Pancreas (tissue), 10 donors: ENCODE measurements around the gene ATP2A1. TPM values are rescaled to one million over a fixed set of nuclear protein-coding genes. Genes with fewer than 3 reads are reported as not detected.

Experiments
- ATAC-seq, 4 donors: fragments of 200-7000 bp; cut with Tn5 transposase; one replicate each; pipeline versions ENCODE4 v1.8.0 to v1.9.1; 2020; ENCODE audit warnings: mild to moderate bottlenecking in 4 of 4, moderate library complexity in 4 of 4
- DNase-seq, 6 donors: peaks; one replicate each; pipeline ENCODE4 v3.0.0-alpha.2; 2020
- FAIRE-seq: peaks from 2 replicates; lab custom pipeline; 2012; peaks lifted over from hg19 to GRCh38; lab: Jason Lieb, UNC
- H3K27ac ChIP-seq, 4 donors: fragments of 200-600 bp; sonication (generic); 1 replicate in 3 of 4; 2 replicates in 1 of 4; pipeline versions ENCODE4 v1.5.0 to v1.8.0; 2020
- H3K27me3 ChIP-seq, 4 donors: fragments of 200-600 bp; one replicate each; pipeline ENCODE4 v1.8.0; 2021
- H3K36me3 ChIP-seq, 3 donors: fragments of 200-600 bp; sonication (generic) in 1 of 3; one replicate each; pipeline versions ENCODE4 v1.5.0 to v1.8.0; 2020 to 2021
- H3K4me1 ChIP-seq, 3 donors: fragments of 200-600 bp; one replicate each; pipeline ENCODE4 v1.8.0; 2021
- H3K4me3 ChIP-seq, 4 donors: fragments of 200-600 bp; sonication (generic) in 2 of 4; one replicate each; pipeline versions ENCODE4 v1.5.0 to v1.8.0; 2020 to 2021
- H3K9me3 ChIP-seq, 4 donors: fragments of 200-600 bp; one replicate each; pipeline ENCODE4 v1.8.0; 2021
- whole genome bisulfite sequencing, 2 donors: extraction: QIAGEN DNeasy Blood & Tissue Kit; methylation state at CpG; one replicate each; pipeline ENCODE4 v1.1.7; 2013; 5-methylcytosine and 5-hydroxymethylcytosine counted together
- intact Hi-C, 3 donors: fragments of 100-400 bp; cut with DNase I; formaldehyde crosslinking; loops; one replicate each; pipeline versions ENCODE4 v1.11.1 to v1.14.2; 2022
- polyA plus RNA-seq, 2 donors: library from polyadenylated mRNA; stranded (reverse); fragments of 200-250 nt; gene quantifications; one replicate each; pipeline ENCODE4 v1.2.3, GENCODE V29; 2013
- total RNA-seq, 6 donors: library from RNA; stranded (reverse); fragmentation: NEBNext Ultra II Directional in 4 of 6; extraction: Animal tissue kit (Norgen Biotek cat#: 25700) in 4 of 6; gene quantifications; one replicate each; pipeline versions ENCODE4 v1.2.1 to v1.2.4, GENCODE V29; 2021 to 2023
- TF ChIP-seq, protein P1 (sequence below), 4 donors: fragments of 200-600 bp; sonication (generic) in 3 of 4; IDR thresholded peaks; one replicate each; pipeline versions ENCODE4 v1.5.0 to v1.8.0; 2021; ENCODE audit warnings: antibody characterized with exemption in 4 of 4
- donor health status: healthy with polysubstance abuse.
- donor health status: DM: no; HTN: no; CAD: no; lungs with moderate emphysema.
- donor health status: DM: no; HTN: no; CAD: no.
- donor health status: control.
- donor health status: control.
- donor health status: Bipolar disorder and iron deficiency.
- donor health status: DM: yes; HTN: yes; CAD: no.
- donor health status: DM: no; HTN: no; CAD: no.
- donor health status: DM: no; HTN: no; CAD: no.
- donor health status: DM: yes; HTN: yes; CAD: no.

Gene ATP2A1
- total and polyA plus RNA-seq, 8 donors, result 0.20 to 0.84 (median 0.35) TPM; not detected in 2

DNA sequence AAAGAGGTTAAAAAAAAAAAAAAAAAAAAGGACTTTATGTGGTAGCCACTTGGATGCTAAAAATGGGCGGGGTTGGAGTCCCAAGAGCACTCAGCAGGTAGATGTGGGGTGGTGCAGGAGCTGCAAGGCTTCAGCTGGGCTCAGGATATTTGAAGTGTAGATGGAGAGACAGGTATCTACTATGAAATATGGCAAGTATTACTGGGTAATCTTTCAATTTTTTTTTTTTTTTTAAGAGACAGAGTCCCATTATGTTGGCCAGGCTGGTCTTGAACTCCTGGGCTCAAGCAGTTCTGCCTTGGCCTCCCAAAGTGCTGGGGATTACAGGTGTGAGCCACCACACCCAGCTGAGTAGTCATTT, 39.8 kb upstream of the ATP2A1 start:
- no peak overlapping the region for H3K27ac ChIP-seq
- TF ChIP-seq, protein P1, sequence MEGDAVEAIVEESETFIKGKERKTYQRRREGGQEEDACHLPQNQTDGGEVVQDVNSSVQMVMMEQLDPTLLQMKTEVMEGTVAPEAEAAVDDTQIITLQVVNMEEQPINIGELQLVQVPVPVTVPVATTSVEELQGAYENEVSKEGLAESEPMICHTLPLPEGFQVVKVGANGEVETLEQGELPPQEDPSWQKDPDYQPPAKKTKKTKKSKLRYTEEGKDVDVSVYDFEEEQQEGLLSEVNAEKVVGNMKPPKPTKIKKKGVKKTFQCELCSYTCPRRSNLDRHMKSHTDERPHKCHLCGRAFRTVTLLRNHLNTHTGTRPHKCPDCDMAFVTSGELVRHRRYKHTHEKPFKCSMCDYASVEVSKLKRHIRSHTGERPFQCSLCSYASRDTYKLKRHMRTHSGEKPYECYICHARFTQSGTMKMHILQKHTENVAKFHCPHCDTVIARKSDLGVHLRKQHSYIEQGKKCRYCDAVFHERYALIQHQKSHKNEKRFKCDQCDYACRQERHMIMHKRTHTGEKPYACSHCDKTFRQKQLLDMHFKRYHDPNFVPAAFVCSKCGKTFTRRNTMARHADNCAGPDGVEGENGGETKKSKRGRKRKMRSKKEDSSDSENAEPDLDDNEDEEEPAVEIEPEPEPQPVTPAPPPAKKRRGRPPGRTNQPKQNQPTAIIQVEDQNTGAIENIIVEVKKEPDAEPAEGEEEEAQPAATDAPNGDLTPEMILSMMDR (IDR thresholded peaks at IDR 0.05), result no peak
- no peaks in the 10 kb centered on the region for H3K27me3 ChIP-seq
- whole genome bisulfite sequencing, 2 donors, result 93 to 98% methylated on average over 1 of the region's 1 CpG
- H3K36me3 ChIP-seq, result peaks cover 20 to 54% (median 29%) of the 10 kb centered on the region in 3 donors
- DNase-seq (no peak), ATAC-seq (no peak), FAIRE-seq (no peak)
- H3K4me1 ChIP-seq, result no peaks in the 10 kb centered on the region
- no peaks in the 10 kb centered on the region for H3K9me3 ChIP-seq
- H3K4me3 ChIP-seq, result no peak overlapping the region
- intact Hi-C loops, result no loop called here

- peaks cover 18 to 54% (median 28%) of the 10 kb centered on the region in 3 donors for H3K36me3 ChIP-seq
- FAIRE-seq (no peak), DNase-seq (no peak), ATAC-seq (no peak)
- intact Hi-C loops, result no loop called here
- H3K4me1 ChIP-seq, result no peaks in the 10 kb centered on the region
- no peak overlapping the region for H3K27ac ChIP-seq
- WGBS, 2 donors, result 96 to 97% methylated on average over 14 of the region's 14 CpGs
- no peaks in the 10 kb centered on the region for H3K9me3 ChIP-seq
- no peak overlapping the region for H3K4me3 ChIP-seq
- TF ChIP-seq, protein P1 (IDR thresholded peaks at IDR 0.05), result no peak
- no peaks in the 10 kb centered on the region for H3K27me3 ChIP-seq
Observed at GRCh38 chr16:28839004-28839639, 39.2 kb upstream of the ATP2A1 start.

DNA sequence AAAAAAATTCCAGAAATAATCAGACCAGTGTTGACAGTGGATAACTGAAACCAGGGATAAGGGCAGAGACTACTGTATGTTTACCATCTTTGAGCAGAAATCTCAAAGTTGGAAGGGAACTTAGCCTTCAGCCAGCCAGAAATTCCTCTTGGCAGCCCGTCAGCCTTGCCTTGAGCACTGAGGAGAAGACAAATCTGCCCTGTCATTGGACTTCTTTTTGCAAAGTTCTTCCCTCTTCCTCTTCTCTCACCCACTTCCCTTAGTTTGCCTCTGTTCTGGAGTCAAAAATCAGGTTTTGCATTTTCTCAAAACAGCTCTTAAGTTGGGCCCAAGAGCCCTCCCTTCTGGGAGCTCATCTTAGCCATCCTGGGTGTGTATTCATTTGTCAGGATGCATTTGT, 38.4 kb upstream of the ATP2A1 start:
- intact Hi-C loops, result no loop called here
- FAIRE-seq, result no peak
- no peak overlapping the region for H3K27ac ChIP-seq
- DNase-seq, result no peak
- TF ChIP-seq, protein P1 (IDR thresholded peaks at IDR 0.05), result no peak
- peaks cover 0 to 2% (median 2%) of the 10 kb centered on the region in 3 donors for H3K4me1 ChIP-seq
- no peak for ATAC-seq
- H3K4me3 ChIP-seq, result no peak overlapping the region
- no peaks in the 10 kb centered on the region for H3K27me3 ChIP-seq
- H3K9me3 ChIP-seq, result no peaks in the 10 kb centered on the region
- H3K36me3 ChIP-seq, result peaks cover 11 to 54% (median 22%) of the 10 kb centered on the region in 3 donors
- WGBS, 2 donors, result 35 to 57% methylated on average over 1 of the region's 1 CpG

- H3K36me3 ChIP-seq, result peaks cover 0 to 33% (median 11%) of the 10 kb centered on the region in 3 donors
- ATAC-seq (no peak), DNase-seq (peak in 1 of 6 donors; percentile 11), FAIRE-seq (no peak)
- peaks cover 6 to 17% (median 15%) of the 10 kb centered on the region in 3 donors for H3K4me1 ChIP-seq
- intact Hi-C loops, result no loop called here
- no peaks in the 10 kb centered on the region for H3K9me3 ChIP-seq
- no peak overlapping the region for H3K4me3 ChIP-seq
- H3K27me3 ChIP-seq, result no peaks in the 10 kb centered on the region
- H3K27ac ChIP-seq, result no peak overlapping the region
- TF ChIP-seq, protein P1 (IDR thresholded peaks at IDR 0.05), result no peak
- WGBS, 2 donors, result 92 to 93% methylated on average over 7 of the region's 7 CpGs
Observed at GRCh38 chr16:28842696-28843095, 35.6 kb upstream of the ATP2A1 start.

DNA sequence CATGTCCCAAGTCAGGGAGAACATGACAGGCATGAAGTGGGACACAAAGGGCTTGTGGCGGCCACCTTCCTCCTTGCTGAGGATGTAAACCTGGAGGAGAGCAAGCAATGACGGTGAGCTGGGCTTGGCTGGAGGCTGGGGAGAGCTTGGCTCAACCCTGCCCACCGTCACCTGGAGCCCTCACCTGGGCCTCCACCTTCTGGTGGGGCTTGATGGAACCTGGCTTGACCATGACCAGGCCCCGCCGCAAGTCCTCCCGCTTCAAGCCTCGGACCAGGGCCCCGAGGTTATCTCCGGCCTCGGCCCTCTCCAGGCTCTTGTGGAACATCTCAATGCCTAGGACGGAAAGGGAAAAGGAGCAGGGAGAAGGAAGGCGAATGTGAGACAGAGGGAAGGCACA, 34.5 kb upstream of the ATP2A1 start:
- Histone ChIP-seq H3K27me3 (no peaks in the 10 kb centered on the region), H3K4me3 (no peak overlapping the region), H3K36me3 (peaks cover 0 to 29% (median 11%) of the 10 kb centered on the region in 3 donors), H3K4me1 (peaks cover 6 to 17% (median 15%) of the 10 kb centered on the region in 3 donors), H3K9me3 (no peaks in the 10 kb centered on the region), H3K27ac (no peak overlapping the region)
- peak in 1 of 6 donors; percentile 58 for DNase-seq
- WGBS, 2 donors, result 92 to 95% methylated on average over 12 of the region's 12 CpGs
- no peak for FAIRE-seq
- TF ChIP-seq, protein P1 (IDR thresholded peaks at IDR 0.05), result no peak
- intact Hi-C loops, result no loop called here
- no peak for ATAC-seq
